ENCODE measurements around the gene SIX4.

The SIX4 gene

GRCh38 chr14:60679566-60680258 is 44.4 kb downstream of the SIX4 start:
- no peak for DNase-seq
- TF ChIP-seq, protein P1, sequence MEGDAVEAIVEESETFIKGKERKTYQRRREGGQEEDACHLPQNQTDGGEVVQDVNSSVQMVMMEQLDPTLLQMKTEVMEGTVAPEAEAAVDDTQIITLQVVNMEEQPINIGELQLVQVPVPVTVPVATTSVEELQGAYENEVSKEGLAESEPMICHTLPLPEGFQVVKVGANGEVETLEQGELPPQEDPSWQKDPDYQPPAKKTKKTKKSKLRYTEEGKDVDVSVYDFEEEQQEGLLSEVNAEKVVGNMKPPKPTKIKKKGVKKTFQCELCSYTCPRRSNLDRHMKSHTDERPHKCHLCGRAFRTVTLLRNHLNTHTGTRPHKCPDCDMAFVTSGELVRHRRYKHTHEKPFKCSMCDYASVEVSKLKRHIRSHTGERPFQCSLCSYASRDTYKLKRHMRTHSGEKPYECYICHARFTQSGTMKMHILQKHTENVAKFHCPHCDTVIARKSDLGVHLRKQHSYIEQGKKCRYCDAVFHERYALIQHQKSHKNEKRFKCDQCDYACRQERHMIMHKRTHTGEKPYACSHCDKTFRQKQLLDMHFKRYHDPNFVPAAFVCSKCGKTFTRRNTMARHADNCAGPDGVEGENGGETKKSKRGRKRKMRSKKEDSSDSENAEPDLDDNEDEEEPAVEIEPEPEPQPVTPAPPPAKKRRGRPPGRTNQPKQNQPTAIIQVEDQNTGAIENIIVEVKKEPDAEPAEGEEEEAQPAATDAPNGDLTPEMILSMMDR (IDR thresholded peaks at IDR 0.05; ENCODE audit: low read depth, low read length, missing control alignments) = no peak
- in situ Hi-C loops (cut with HindIII; ENCODE audit: low pct_ligation_motif_present, low sequenced_read_pairs) = no loop called here
- no peaks in the 10 kb centered on the region for H3K36me3 ChIP-seq (replicated peaks)
- H3K27ac ChIP-seq = no peak overlapping the region
- no peaks in the 10 kb centered on the region for H3K27me3 ChIP-seq (replicated peaks)
- H3K4me3 ChIP-seq (ENCODE audit: low read depth, low read length) = no peak overlapping the region

GRCh38 chr14:60677701-60678100 is 46.5 kb downstream of the SIX4 start:
- no peak overlapping the region for H3K27ac ChIP-seq
- no peaks in the 10 kb centered on the region for H3K27me3 ChIP-seq (replicated peaks)
- no peak for DNase-seq
- H3K4me3 ChIP-seq (ENCODE audit: low read depth, low read length) = no peak overlapping the region
- H3K36me3 ChIP-seq (replicated peaks) = no peaks in the 10 kb centered on the region
- TF ChIP-seq, protein P1 (IDR thresholded peaks at IDR 0.05; ENCODE audit: low read depth, low read length, missing control alignments) = no peak
- in situ Hi-C loops (cut with HindIII; ENCODE audit: low pct_ligation_motif_present, low sequenced_read_pairs) = no loop called here

DNA sequence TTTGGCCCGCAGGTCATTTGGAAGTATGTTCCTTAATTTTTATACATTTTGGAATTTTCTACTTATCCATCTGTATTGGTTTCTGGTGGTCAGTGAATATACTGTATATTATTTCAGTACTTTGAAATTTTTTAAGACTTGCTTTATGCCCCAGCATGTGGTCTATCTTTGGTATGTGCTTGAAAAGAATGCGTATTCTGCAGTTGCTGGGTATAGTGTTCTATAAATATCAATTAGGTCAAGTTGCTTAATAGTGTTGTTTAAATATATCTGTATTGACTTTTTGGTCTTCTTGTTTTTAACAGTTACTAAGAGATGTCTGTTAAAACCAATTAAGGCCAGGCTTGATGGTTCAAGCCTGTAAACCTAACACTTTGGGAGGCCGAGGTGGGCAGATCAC is 53.2 kb downstream of the SIX4 start:
- H3K27ac ChIP-seq = no peak overlapping the region
- TF ChIP-seq, protein P1 (IDR thresholded peaks at IDR 0.05; ENCODE audit: low read depth, low read length, missing control alignments) = no peak

DNA sequence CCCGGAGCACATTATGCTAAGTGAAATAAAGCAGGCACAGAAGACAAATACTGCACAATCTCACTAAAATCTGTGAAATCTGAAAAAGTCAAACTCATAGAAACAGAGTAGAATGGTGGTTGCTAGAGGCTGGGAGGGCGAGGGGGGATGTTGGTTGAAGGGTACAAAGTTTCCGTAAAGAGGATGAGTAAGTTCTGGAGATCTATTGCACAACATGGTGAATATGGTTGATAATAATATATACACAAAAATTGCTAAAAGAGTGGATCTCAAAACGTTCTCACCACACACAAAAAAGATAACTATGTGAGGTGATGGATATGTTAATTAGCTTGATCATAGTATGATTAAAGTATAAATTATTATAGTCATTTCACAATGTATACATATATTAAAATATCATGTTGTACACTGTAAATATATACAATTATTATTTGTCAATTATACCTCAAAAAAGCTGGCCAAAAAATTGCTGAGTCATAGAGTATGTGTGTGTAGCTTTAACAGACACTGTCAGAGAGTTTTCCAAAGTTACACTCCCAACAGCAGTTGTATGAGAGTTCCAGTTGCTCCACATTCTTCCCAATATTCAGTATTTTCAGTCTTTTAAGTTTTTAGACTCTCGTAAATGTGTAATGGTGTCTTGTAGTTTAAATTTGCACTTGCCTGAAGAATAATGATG is 55.6 kb downstream of the SIX4 start:
- TF ChIP-seq, protein P1 (IDR thresholded peaks at IDR 0.05; ENCODE audit: low read depth, low read length, missing control alignments) = no peak
- no peak overlapping the region for H3K4me3 ChIP-seq (ENCODE audit: low read depth, low read length)
- H3K27me3 ChIP-seq (replicated peaks) = no peaks in the 10 kb centered on the region
- in situ Hi-C loops (cut with HindIII; ENCODE audit: low pct_ligation_motif_present, low sequenced_read_pairs) = no loop called here
- DNase-seq = no peak
- H3K27ac ChIP-seq = no peak overlapping the region
- H3K36me3 ChIP-seq (replicated peaks) = no peaks in the 10 kb centered on the region

More for the DNA sequence above, 53.2 kb downstream of the SIX4 start:
- no peak overlapping the region for H3K4me3 ChIP-seq (ENCODE audit: low read depth, low read length)
- DNase-seq = no peak
- no peaks in the 10 kb centered on the region for H3K27me3 ChIP-seq (replicated peaks)
- in situ Hi-C loops (cut with HindIII; ENCODE audit: low pct_ligation_motif_present, low sequenced_read_pairs) = no loop called here
- no peaks in the 10 kb centered on the region for H3K36me3 ChIP-seq (replicated peaks)

- Histone ChIP-seq H3K4me3 (ENCODE audit: low read depth, low read length) (no peak overlapping the region), H3K27ac (no peak overlapping the region), H3K27me3 (replicated peaks) (no peaks in the 10 kb centered on the region), H3K36me3 (replicated peaks) (no peaks in the 10 kb centered on the region)
- in situ Hi-C loops (cut with HindIII; ENCODE audit: low pct_ligation_motif_present, low sequenced_read_pairs) = no loop called here
- TF ChIP-seq, protein P1 (IDR thresholded peaks at IDR 0.05; ENCODE audit: low read depth, low read length, missing control alignments) = no peak
- DNase-seq = no peak
Measured at GRCh38 chr14:60665177-60665550, 59.0 kb downstream of the SIX4 start.
